DND-41 (cell line): Measurements from ENCODE around the gene DCTPP1.

Source experiments
- ATAC-seq: fragments of 200-7000 bp; cut with Tn5 transposase; 3 replicates; pipeline ENCODE4 v1.9.1; 2021; ENCODE audit warnings: low read depth; ENCODE audit not compliant: insufficient read depth
- DNase-seq: peaks from one replicate; pipeline ENCODE4 v3.0.0-alpha.2; 2020
- H2AFZ ChIP-seq: 2 replicates; pipeline ENCODE4 v1.6.0; 2012; ENCODE audit warnings: low read depth, low read length
- H3K27ac ChIP-seq: 2 replicates; pipeline ENCODE4 v1.5.1; 2012; ENCODE audit warnings: low read length, inconsistent platforms
- H3K27me3 ChIP-seq: fragments of 200-600 bp; sonication (generic); 2 replicates; pipeline ENCODE4 v1.6.0; 2012; ENCODE audit warnings: low read length, mild to moderate bottlenecking, inconsistent platforms; ENCODE audit not compliant: insufficient read depth, poor library complexity
- H3K36me3 ChIP-seq: 2 replicates; pipeline ENCODE4 v1.5.1; 2012; ENCODE audit warnings: low read length, inconsistent platforms; ENCODE audit not compliant: insufficient read depth
- H3K4me1 ChIP-seq: 2 replicates; pipeline ENCODE4 v1.5.1; 2012; ENCODE audit warnings: mild to moderate bottlenecking, low read length; ENCODE audit not compliant: insufficient read depth
- H3K4me2 ChIP-seq: 2 replicates; pipeline ENCODE4 v1.6.0; 2012; ENCODE audit warnings: mild to moderate bottlenecking, moderate library complexity, low read length, inconsistent platforms; ENCODE audit not compliant: insufficient read depth
- H3K4me3 ChIP-seq, 2 experiments: fragments of 200-600 bp in 1 of 2; shearing (Covaris generic) in 1 of 2; 2 replicates each; pipeline ENCODE4 v1.5.1; 2012 to 2016; ENCODE audit warnings: inconsistent platforms in 2 of 2, low read length in 2 of 2, mild to moderate bottlenecking in 2 of 2, low read depth in 1 of 2, moderate library complexity in 1 of 2
- H3K79me2 ChIP-seq: 2 replicates; pipeline ENCODE4 v1.6.0; 2012; ENCODE audit warnings: low read length, inconsistent platforms; ENCODE audit not compliant: insufficient read depth
- H3K9ac ChIP-seq: 2 replicates; pipeline ENCODE4 v1.6.0; 2012; ENCODE audit warnings: low read depth, mild to moderate bottlenecking, inconsistent platforms, low read length, moderate library complexity
- H3K9me3 ChIP-seq: 2 replicates; pipeline ENCODE4 v1.5.1; 2012; ENCODE audit warnings: low read length, moderate library complexity, mild to moderate bottlenecking, inconsistent platforms; ENCODE audit not compliant: insufficient read depth, severe bottlenecking
- H4K20me1 ChIP-seq: 2 replicates; pipeline ENCODE4 v1.6.0; 2012; ENCODE audit warnings: low read length; ENCODE audit not compliant: insufficient read depth
- CTCF ChIP-seq: IDR thresholded peaks from 2 replicates; pipeline ENCODE4 v1.5.1; 2012; ENCODE audit warnings: borderline replicate concordance, low read length, moderate library complexity, mild to moderate bottlenecking; ENCODE audit not compliant: poor library complexity, severe bottlenecking; ENCODE audit errors: extremely low read depth
- EZH2 ChIP-seq: IDR thresholded peaks from 3 replicates; pipeline ENCODE4 v1.6.1; 2012; ENCODE audit warnings: borderline replicate concordance, low read depth, mild to moderate bottlenecking, moderate library complexity, low read length, inconsistent platforms; ENCODE audit not compliant: severe bottlenecking

The DCTPP1 gene

GRCh38 chr16:30474684-30475083, 44.9 kb upstream of the DCTPP1 start:
- Histone ChIP-seq H3K36me3 (no peaks in the 10 kb centered on the region), H3K27ac (no peak overlapping the region), H3K4me2 (no peak overlapping the region), H3K9ac (no peak overlapping the region), H3K4me3 (no peak overlapping the region), H3K4me1 (peaks cover 39% of the 10 kb centered on the region), H4K20me1 (no peaks in the 10 kb centered on the region), H2AFZ (no peak overlapping the region), H3K79me2 (no peaks in the 10 kb centered on the region), H3K27me3 (no peaks in the 10 kb centered on the region), H3K9me3 (no peaks in the 10 kb centered on the region)
- TF ChIP-seq EZH2 (no peak), CTCF (no peak)
- DNase-seq, result no peak
- no peak for ATAC-seq

GRCh38 chr16:30474074-30474452, 44.2 kb upstream of the DCTPP1 start:
- DNase-seq (no peak), ATAC-seq (no peak)
- no peaks in the 10 kb centered on the region for H3K27me3 ChIP-seq
- TF ChIP-seq EZH2 (no peak), CTCF (no peak)
- no peaks in the 10 kb centered on the region for H3K36me3 ChIP-seq
- no peak overlapping the region for H2AFZ ChIP-seq
- H3K4me2 ChIP-seq, result no peak overlapping the region; the same call in 1 of the 2 replicates
- peak overlapping the region; percentile 59; the same call in 1 of the 2 replicates for H3K9ac ChIP-seq
- no peak overlapping the region for H3K27ac ChIP-seq
- H4K20me1 ChIP-seq, result no peaks in the 10 kb centered on the region
- H3K4me3 ChIP-seq, result no peak overlapping the region
- H3K9me3 ChIP-seq, result no peaks in the 10 kb centered on the region
- peaks cover 39% of the 10 kb centered on the region for H3K4me1 ChIP-seq
- no peaks in the 10 kb centered on the region for H3K79me2 ChIP-seq

- Histone ChIP-seq H2AFZ (peak overlapping the region; percentile 70), H3K4me1 (peaks cover 39% of the 10 kb centered on the region), H3K79me2 (no peaks in the 10 kb centered on the region), H3K4me2 (peak overlapping the region; percentile 78), H3K36me3 (no peaks in the 10 kb centered on the region), H3K27me3 (no peaks in the 10 kb centered on the region), H3K9ac (peak overlapping the region; percentile 59), H4K20me1 (no peaks in the 10 kb centered on the region), H3K4me3 (peak overlapping the region in 1 of 2 experiments; percentile 58; a peak in 3 of 4 replicates), H3K9me3 (no peaks in the 10 kb centered on the region), H3K27ac (peak overlapping the region; percentile 86)
- TF ChIP-seq EZH2, result no peak
- TF ChIP-seq CTCF, result no peak
- DNase-seq (no peak), ATAC-seq (no peak)
Measured at GRCh38 chr16:30473231-30474073, 43.6 kb upstream of the DCTPP1 start.
